K562 (cell line): Measurements from ENCODE around the gene HSD11B1L. TPM values are rescaled to one million over a fixed set of nuclear protein-coding genes. Genes with fewer than 3 reads are reported as not detected.

ENCODE experiments used
- C11orf30 ChIP-seq: fragments of 450-650 bp; IDR thresholded peaks from 2 replicates; pipeline ENCODE4 v1.6.1; 2016; ENCODE audit warnings: low read depth, mild to moderate bottlenecking
- CREB3 ChIP-seq: fragments of 450-650 bp; conservative IDR thresholded peaks from 2 replicates; pipeline ENCODE4 v1.6.1; 2016; ENCODE audit warnings: missing genetic modification characterization, low read depth, mild to moderate bottlenecking, missing compliant biosample characterization, moderate library complexity
- DPF2 ChIP-seq: fragments of 450-650 bp; IDR thresholded peaks from 2 replicates; pipeline ENCODE4 v1.6.1; 2016
- MLLT1 ChIP-seq, 2 experiments: fragments of 450-650 bp; IDR thresholded peaks; 2 replicates each; pipeline ENCODE4 v1.6.1; 2016
- NR2C2 ChIP-seq, 2 experiments: fragments of 200-800 bp in 1 of 2; sonication (Bioruptor generic) in 1 of 2; sonication (generic) in 1 of 2; formaldehyde crosslinking in 1 of 2; IDR thresholded peaks; 2 replicates each; pipeline versions ENCODE4 v1.6.1 to v1.8.0; 2016 to 2022; ENCODE audit warnings: mild to moderate bottlenecking in 1 of 2, missing compliant biosample characterization in 1 of 2, missing genetic modification characterization in 1 of 2, missing genetic modification reagents in 1 of 2
- NRF1 ChIP-seq, 2 experiments: fragments of 450-650 bp; IDR thresholded peaks in 1 of 2; conservative IDR thresholded peaks in 1 of 2; 2 replicates each; pipeline ENCODE4 v1.6.1; 2014; ENCODE audit warnings: mild to moderate bottlenecking in 2 of 2
- PBX2 ChIP-seq, 2 experiments: IDR thresholded peaks in 1 of 2; conservative IDR thresholded peaks in 1 of 2; 2 replicates each; pipeline ENCODE4 v1.6.1; 2016; ENCODE audit warnings: low read depth in 2 of 2, mild to moderate bottlenecking in 1 of 2, missing compliant biosample characterization in 1 of 2, missing genetic modification characterization in 1 of 2, moderate library complexity in 1 of 2
- RNF2 ChIP-seq: sonication (generic); IDR thresholded peaks from 2 replicates; pipeline ENCODE4 v1.6.1; 2016
- SRF ChIP-seq, 2 experiments: fragments of 250-450, 450-650 bp in 1 of 2; sonication (Bioruptor Pico) in 1 of 2; sonication (generic) in 1 of 2; formaldehyde crosslinking; IDR thresholded peaks; 2 replicates each; pipeline versions ENCODE4 v1.5.0 to v1.5.1; 2020 to 2022; ENCODE audit warnings: mild to moderate bottlenecking in 1 of 2, missing genetic modification reagents in 1 of 2
- TCFL5 ChIP-seq: fragments of 250-450 bp; sonication (Bioruptor Pico); conservative IDR thresholded peaks from 2 replicates; pipeline ENCODE4 v1.6.1; 2021; ENCODE audit warnings: mild to moderate bottlenecking, moderate library complexity, matching md5 sums
- TRIM24 ChIP-seq, 2 experiments: fragments of 450-650 bp; IDR thresholded peaks; 2 replicates each; pipeline ENCODE4 v1.6.1; 2016
- ZBTB7A ChIP-seq: IDR thresholded peaks from 2 replicates; pipeline ENCODE4 v1.6.1; 2011; ENCODE audit warnings: low read depth, mild to moderate bottlenecking, low read length, moderate library complexity, borderline replicate concordance; ENCODE audit not compliant: control insufficient read depth
- ZNF280A ChIP-seq: fragments of 450-650 bp; IDR thresholded peaks from 2 replicates; pipeline ENCODE4 v1.6.1; 2018; ENCODE audit warnings: mild to moderate bottlenecking, low read depth; ENCODE audit not compliant: partially characterized antibody
- ZNF324 ChIP-seq: fragments of 250-450 bp; sonication (Bioruptor Pico); IDR thresholded peaks from 2 replicates; pipeline ENCODE4 v1.4.0; 2020; ENCODE audit warnings: mild to moderate bottlenecking
- ZNF395 ChIP-seq: fragments of 200-800 bp; sonication (Bioruptor generic); IDR thresholded peaks from 2 replicates; pipeline ENCODE4 v1.6.1; 2017; ENCODE audit warnings: missing genetic modification characterization, missing compliant biosample characterization
- polyA plus RNA-seq, 8 experiments: library from polyadenylated mRNA; depleted of rRNA in 4 of 8; stranded (reverse) in 5 of 8; unstranded in 3 of 8; fragments of >200 nt; fragmentation: Nextera tagmentation in 2 of 8; fragmentation: Illumina TruSeq in 1 of 8; extraction: Ambion mirVana in 2 of 8; extraction: Trizol in 1 of 8; gene quantifications; 2 replicates each; pipeline versions ENCODE4 v1.2.1 to v1.2.3, GENCODE V29; 2011 to 2014; ENCODE audit warnings: inconsistent platforms in 1 of 8, missing spikeins in 1 of 8
- total RNA-seq, 7 experiments: library from RNA; depleted of rRNA in 6 of 7; stranded (reverse); fragments of >200 nt in 6 of 7; fragmentation: Illumina TruSeq in 2 of 7; extraction: Trizol in 2 of 7; gene quantifications; 2 replicates each; pipeline versions ENCODE4 v1.2.1 to v1.2.3, GENCODE V29; 2011 to 2021; ENCODE audit warnings: low replicate concordance in 1 of 7

The HSD11B1L gene
- total and polyA plus RNA-seq, 9 of the 15 experiments (the other 6 are each of a cell fraction or from before 2014, with no cell fraction given) = 0.31 to 7.7 (median 2.3) TPM

GRCh38 chr19:5680437-5681368, at the start of gene HSD11B1L, which contains the start of gene MICOS13 (continued):
- TF ChIP-seq PBX2 (CRISPR knock-in tag; IDR thresholded peaks at IDR 0.05; ENCODE audit: low read depth) = no peak
- no peak for TF ChIP-seq PBX2 (tag; conservative IDR thresholded peaks at IDR 0.05; ENCODE audit: low read depth)
- TF ChIP-seq RNF2 = peak; percentile 63; the same call in 1 of the 2 replicates
- TF ChIP-seq TRIM24 (IDR thresholded peaks at IDR 0.05) = no peak
- peak; percentile 93 for TF ChIP-seq ZNF395 (CRISPR knock-in tag)
- TF ChIP-seq NR2C2 (CRISPR knock-in tag; IDR thresholded peaks at IDR 0.05) = no peak
- peak; percentile 95 for TF ChIP-seq NR2C2 (tag; IDR thresholded peaks at IDR 0.05)
- no peak for TF ChIP-seq ZNF324 (CRISPR knock-in tag)
- TF ChIP-seq CREB3 = no peak
- peak; percentile 86 to 89 for TF ChIP-seq NRF1 (conservative IDR thresholded peaks at IDR 0.05 in 1 of 2, IDR thresholded peaks at IDR 0.05 in 1 of 2)
- peak in 1 of 2 experiments; percentile 65; a peak in 1 of 4 replicates for TF ChIP-seq SRF (CRISPR knock-in tag; IDR thresholded peaks at IDR 0.05)
- TF ChIP-seq ZNF280A = no peak
- TF ChIP-seq DPF2 = 0 out of 2 replicates have a peak, but pooled peaks have one; percentile 4
- peak; percentile 85 for TF ChIP-seq ZBTB7A
- TF ChIP-seq TCFL5 (CRISPR knock-in tag) = no peak
- peak in 1 of 2 experiments; percentile 35; a peak in 2 of 4 replicates for TF ChIP-seq MLLT1 (IDR thresholded peaks at IDR 0.05)
- peak; percentile 50 for TF ChIP-seq C11orf30
